ENCODE measurements around the gene KDM2A. TPM values are rescaled to one million over a fixed set of nuclear protein-coding genes. Genes with fewer than 3 reads are reported as not detected.

Gene KDM2A
- total RNA-seq, 1 donor from 2014 or later = 97.5 TPM

- Mint-ChIP-seq H3K27ac (peak overlapping the region; percentile 98), H3K27me3 (no peaks in the 10 kb centered on the region), H3K36me3 (peaks cover 28% of the 10 kb centered on the region), H3K9me3 (no peaks in the 10 kb centered on the region), H3K4me3 (peak overlapping the region; percentile 96), H3K4me1 (ENCODE audit: unreplicated experiment) (peaks cover 43% of the 10 kb centered on the region)
- DNase-seq (ENCODE audit: extremely low spot score, unreplicated experiment) = no peak
- no peak for TF ChIP-seq CTCF (conservative IDR thresholded peaks at IDR 0.05)
Observed at GRCh38 chr11:67240576-67241389, 121.7 kb downstream of the KDM2A start.

- Mint-ChIP-seq H3K36me3 (peaks cover 38% of the 10 kb centered on the region), H3K4me3 (peak overlapping the region; percentile 96), H3K27me3 (no peaks in the 10 kb centered on the region), H3K9me3 (no peaks in the 10 kb centered on the region), H3K4me1 (ENCODE audit: unreplicated experiment) (peaks cover 43% of the 10 kb centered on the region), H3K27ac (peak overlapping the region; percentile 98)
- no peak for DNase-seq (ENCODE audit: extremely low spot score, unreplicated experiment)
- no peak for TF ChIP-seq CTCF (conservative IDR thresholded peaks at IDR 0.05)
Observed at GRCh38 chr11:67242548-67242947, 123.5 kb downstream of the KDM2A start.

- Mint-ChIP-seq H3K27me3 (no peaks in the 10 kb centered on the region), H3K4me1 (ENCODE audit: unreplicated experiment) (peaks cover 43% of the 10 kb centered on the region), H3K4me3 (peak overlapping the region; percentile 96), H3K27ac (peak overlapping the region; percentile 98), H3K9me3 (no peaks in the 10 kb centered on the region), H3K36me3 (peaks cover 41% of the 10 kb centered on the region)
- TF ChIP-seq CTCF (conservative IDR thresholded peaks at IDR 0.05) = no peak
- DNase-seq (ENCODE audit: extremely low spot score, unreplicated experiment) = no peak
Observed at GRCh38 chr11:67243051-67243450, 124.0 kb downstream of the KDM2A start.

GRCh38 chr11:67245046-67245445 is 126.0 kb downstream of the KDM2A start:
- peak overlapping the region; percentile 99 for H3K27ac Mint-ChIP-seq
- peaks cover 41% of the 10 kb centered on the region for H3K4me1 Mint-ChIP-seq (ENCODE audit: unreplicated experiment)

GRCh38 chr11:67247946-67248550 is 129.0 kb downstream of the KDM2A start:
- TF ChIP-seq CTCF (conservative IDR thresholded peaks at IDR 0.05) = no peak
- H3K27me3 Mint-ChIP-seq = no peaks in the 10 kb centered on the region
- H3K36me3 Mint-ChIP-seq = peaks cover 72% of the 10 kb centered on the region
- no peak for DNase-seq (ENCODE audit: extremely low spot score, unreplicated experiment)
- H3K4me1 Mint-ChIP-seq (ENCODE audit: unreplicated experiment) = peaks cover 28% of the 10 kb centered on the region
- H3K4me3 Mint-ChIP-seq = peak overlapping the region; percentile 81
- H3K27ac Mint-ChIP-seq = peak overlapping the region; percentile 99
- peaks cover 4% of the 10 kb centered on the region for H3K9me3 Mint-ChIP-seq

More at GRCh38 chr11:67245046-67245445, 126.0 kb downstream of the KDM2A start:
- Mint-ChIP-seq H3K9me3 (peaks cover 4% of the 10 kb centered on the region), H3K36me3 (peaks cover 58% of the 10 kb centered on the region), H3K4me3 (peak overlapping the region; percentile 34), H3K27me3 (no peaks in the 10 kb centered on the region)
- no peak for DNase-seq (ENCODE audit: extremely low spot score, unreplicated experiment)
- no peak for TF ChIP-seq CTCF (conservative IDR thresholded peaks at IDR 0.05)
